ENCODE results near the gene ANKK1. TPM values are rescaled to one million over a fixed set of nuclear protein-coding genes. Genes with fewer than 3 reads are reported as not detected.

ANKK1 gene
- total RNA-seq, 2 donors from 2014 or later: not detected

DNA sequence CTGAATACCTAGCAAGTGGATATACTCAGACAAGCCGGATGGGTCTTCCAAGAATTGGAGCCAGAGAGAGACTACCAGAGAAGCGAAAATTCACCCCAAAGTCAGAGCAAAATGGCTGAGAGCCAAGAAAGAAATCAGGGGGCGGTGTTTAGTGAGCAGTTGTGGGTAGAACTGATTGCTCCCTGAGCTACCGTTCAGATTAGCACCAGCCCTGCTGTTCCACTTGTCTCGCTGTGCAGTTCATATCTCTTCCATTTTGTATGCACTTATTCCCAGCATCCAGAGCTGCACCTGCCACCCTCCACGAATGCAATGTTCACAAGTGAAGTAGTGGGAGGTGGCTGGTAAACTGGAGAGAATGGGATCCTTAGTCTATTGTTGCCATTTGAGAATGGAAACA is 62.2 kb downstream of the ANKK1 start:
- Histone ChIP-seq H3K4me3 (no peak overlapping the region), H3K27ac (no peak overlapping the region), H3K27me3 (no peaks in the 10 kb centered on the region), H3K36me3 (no peaks in the 10 kb centered on the region), H3K4me1 (no peaks in the 10 kb centered on the region), H3K9me3 (no peaks in the 10 kb centered on the region)
- TF ChIP-seq, protein P1, sequence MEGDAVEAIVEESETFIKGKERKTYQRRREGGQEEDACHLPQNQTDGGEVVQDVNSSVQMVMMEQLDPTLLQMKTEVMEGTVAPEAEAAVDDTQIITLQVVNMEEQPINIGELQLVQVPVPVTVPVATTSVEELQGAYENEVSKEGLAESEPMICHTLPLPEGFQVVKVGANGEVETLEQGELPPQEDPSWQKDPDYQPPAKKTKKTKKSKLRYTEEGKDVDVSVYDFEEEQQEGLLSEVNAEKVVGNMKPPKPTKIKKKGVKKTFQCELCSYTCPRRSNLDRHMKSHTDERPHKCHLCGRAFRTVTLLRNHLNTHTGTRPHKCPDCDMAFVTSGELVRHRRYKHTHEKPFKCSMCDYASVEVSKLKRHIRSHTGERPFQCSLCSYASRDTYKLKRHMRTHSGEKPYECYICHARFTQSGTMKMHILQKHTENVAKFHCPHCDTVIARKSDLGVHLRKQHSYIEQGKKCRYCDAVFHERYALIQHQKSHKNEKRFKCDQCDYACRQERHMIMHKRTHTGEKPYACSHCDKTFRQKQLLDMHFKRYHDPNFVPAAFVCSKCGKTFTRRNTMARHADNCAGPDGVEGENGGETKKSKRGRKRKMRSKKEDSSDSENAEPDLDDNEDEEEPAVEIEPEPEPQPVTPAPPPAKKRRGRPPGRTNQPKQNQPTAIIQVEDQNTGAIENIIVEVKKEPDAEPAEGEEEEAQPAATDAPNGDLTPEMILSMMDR (IDR thresholded peaks at IDR 0.05): no peak
- no peak for DNase-seq (ENCODE audit: low spot score)

Small RNA genes within 50 kb of the gene (microRNA-seq; reads per million reads assigned to microRNA genes)
- gene MIR4301 (ENCODE audit: borderline number of aligned reads in 2 of 2, borderline replicate concordance in 1 of 2): 0 reads per million in 2 donors

Other genes starting within 250 kb of the ANKK1 start
- gene TTC12, start 73.2 kb upstream of the ANKK1 start, total RNA-seq: 1 to 10 TPM; 4.6 to 6.3 TPM
- not detected for gene DRD2, start 87.6 kb downstream of the ANKK1 start, total RNA-seq

Measured in right atrium auricular region (tissue), 2 donors.